Effector CD8-positive, alpha-beta T cell (primary cell): ENCODE measurements around the gene IGFBP7.

Experiments
- DNase-seq: peaks from one replicate; lab custom pipeline; 2025; lab: John Stamatoyannopoulos, UW

Gene IGFBP7

GRCh38 chr4:57095245-57095644 lies 14.9 kb downstream of the IGFBP7 start:
- no peak for DNase-seq

GRCh38 chr4:57094832-57095223 lies 15.4 kb downstream of the IGFBP7 start:
- no peak for DNase-seq

GRCh38 chr4:57093845-57094831 lies 16.0 kb downstream of the IGFBP7 start:
- DNase-seq: no peak

GRCh38 chr4:57091657-57092162 lies 18.5 kb downstream of the IGFBP7 start:
- DNase-seq: no peak

GRCh38 chr4:57090079-57090478 lies 20.1 kb downstream of the IGFBP7 start:
- DNase-seq: no peak

- no peak for DNase-seq
Observed at GRCh38 chr4:57089549-57089948, 20.6 kb downstream of the IGFBP7 start.

- DNase-seq: no peak
Observed at GRCh38 chr4:57086031-57086723, 24.0 kb downstream of the IGFBP7 start.

GRCh38 chr4:57085278-57085677 lies 24.9 kb downstream of the IGFBP7 start:
- DNase-seq: no peak

- DNase-seq: no peak
Observed at GRCh38 chr4:57084360-57084759, 25.8 kb downstream of the IGFBP7 start.

- DNase-seq: no peak
Observed at GRCh38 chr4:57083090-57083489, 27.1 kb downstream of the IGFBP7 start.

GRCh38 chr4:57081651-57082621 lies 28.2 kb downstream of the IGFBP7 start:
- DNase-seq: no peak

- no peak for DNase-seq
Observed at GRCh38 chr4:57080781-57081650, 29.2 kb downstream of the IGFBP7 start.

GRCh38 chr4:57078685-57079521 lies 31.3 kb downstream of the IGFBP7 start:
- no peak for DNase-seq

- DNase-seq: no peak
Observed at GRCh38 chr4:57077550-57078343, 32.4 kb downstream of the IGFBP7 start.

GRCh38 chr4:57076646-57077045 lies 33.5 kb downstream of the IGFBP7 start:
- no peak for DNase-seq

- DNase-seq: no peak
Observed at GRCh38 chr4:57075367-57075766, 34.8 kb downstream of the IGFBP7 start.

- no peak for DNase-seq
Observed at GRCh38 chr4:57074744-57075143, 35.4 kb downstream of the IGFBP7 start.

- DNase-seq: no peak
Observed at GRCh38 chr4:57073559-57073958, 36.6 kb downstream of the IGFBP7 start.

GRCh38 chr4:57071326-57071725 lies 38.9 kb downstream of the IGFBP7 start:
- DNase-seq: no peak
